ENCODE results near the gene MTRF1L. TPM values are rescaled to one million over a fixed set of nuclear protein-coding genes. Genes with fewer than 3 reads are reported as not detected.

The MTRF1L gene
- total and polyA plus RNA-seq, 2 of the 13 experiments (the other 11 are each of a cell fraction or from before 2014, with no cell fraction given), result 17.6 to 28.7 TPM

DNA sequence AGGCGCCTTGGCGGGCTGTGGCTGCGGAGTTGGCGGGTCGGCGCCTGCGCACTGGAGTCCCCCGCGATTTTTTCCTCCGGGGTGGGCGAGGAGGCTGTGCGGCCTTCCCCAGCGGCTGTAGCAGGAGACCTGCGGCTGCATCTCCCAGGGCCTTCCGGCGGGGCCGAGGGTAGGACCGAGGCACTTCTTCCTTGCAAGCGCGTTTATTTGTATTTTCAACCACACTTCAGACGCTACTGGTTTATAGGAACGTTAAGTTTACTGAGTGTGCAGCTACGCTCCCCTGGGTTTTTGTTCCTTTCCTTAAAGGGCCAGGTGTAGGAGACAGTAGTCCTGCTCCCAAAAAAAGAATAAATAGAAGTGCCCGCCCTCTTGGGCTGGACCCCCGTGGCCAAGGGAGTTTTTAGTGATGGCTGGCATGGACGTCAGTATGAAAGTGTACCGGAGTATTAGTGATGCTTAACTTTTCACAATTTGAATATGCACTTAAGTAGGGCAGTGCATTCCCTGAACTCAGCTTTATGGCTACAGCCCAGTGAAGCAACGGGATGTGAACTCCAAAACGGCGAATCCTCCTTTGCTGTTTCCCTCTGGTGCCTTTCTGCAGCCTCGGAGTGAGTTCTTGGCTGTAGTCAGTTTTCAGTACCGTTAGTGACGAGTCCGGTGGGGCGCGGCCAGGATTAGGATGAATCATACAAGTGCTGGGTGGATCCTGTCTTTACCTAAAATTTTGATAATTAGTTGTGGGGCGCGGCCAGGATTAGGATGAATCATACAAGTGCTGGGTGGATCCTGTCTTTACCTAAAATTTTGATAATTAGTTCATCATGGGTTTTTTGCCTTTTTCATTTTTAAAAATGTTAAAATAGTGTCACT lies 18.6 kb downstream of the MTRF1L start (continued):
- peak; percentile 15; the same call in 1 of the 2 replicates for TF ChIP-seq WIZ (CRISPR knock-in tag; IDR thresholded peaks at IDR 0.05)
- TF ChIP-seq ZBTB21 (CRISPR knock-in tag; IDR thresholded peaks at IDR 0.05), result no peak
- TF ChIP-seq TAF1 (CRISPR knock-in tag; IDR thresholded peaks at IDR 0.05), result peak; percentile 75
- TF ChIP-seq ZBTB14 (CRISPR knock-in tag; IDR thresholded peaks at IDR 0.05), result 0 out of 2 replicates have a peak, but pooled peaks have one; percentile 38
- peak; percentile 67; the same call in 1 of the 2 replicates for TF ChIP-seq KLF15 (CRISPR knock-in tag; IDR thresholded peaks at IDR 0.05; ENCODE audit: borderline replicate concordance)
- TF ChIP-seq SSRP1 (CRISPR knock-in tag; IDR thresholded peaks at IDR 0.05), result no peak
- no peak for TF ChIP-seq GTF2F1 (IDR thresholded peaks at IDR 0.05; ENCODE audit: low read length)

GRCh38 chr6:152982904-152983636 lies 19.4 kb downstream of the MTRF1L start, which contains the start of gene FBXO5:
Gene FBXO5 (minus strand): TSS chr6:152983041. CDS start chr6:152982959, 82 bp downstream.
- Histone ChIP-seq H3K4me2 (ENCODE audit: low read depth, low read length) (peak within 1 kb of the TSS; percentile 83), H3K4me3 (replicated peaks in 1 of 3; ENCODE audit: insufficient read depth in 1 of 3, low read depth in 2 of 3, low read length in 3 of 3) (peak within 1 kb of the TSS; percentile 74 to 100 (median 97)), H3K4me1 (ENCODE audit: insufficient read depth, low read length) (peaks cover 54% of the 10 kb centered on the region), H3K9me3 (ENCODE audit: low read length) (no peaks in the 10 kb centered on the region), H4K20me1 (ENCODE audit: insufficient read depth, low read length) (peaks cover 31% of the 10 kb centered on the region), H3K27me3 (ENCODE audit: control insufficient read depth in 1 of 2, insufficient read depth in 2 of 2, low read length in 2 of 2) (no peaks in the 10 kb centered on the region; a peak in 1 of 5 replicates), H3K79me2 (ENCODE audit: insufficient read depth, low read length) (peaks cover 82% of the 10 kb centered on the region), H3K36me3 (replicated peaks in 1 of 2; ENCODE audit: control insufficient read depth in 1 of 2, insufficient read depth in 2 of 2, low read length in 2 of 2) (peaks cover under 1 to 4% of the 10 kb centered on the region in 2 experiments; a peak in 3 of 5 replicates), H3K27ac (ENCODE audit: extremely low read length, insufficient read depth, low read length) (peak within 1 kb of the TSS; percentile 92), H2AFZ (ENCODE audit: low read length) (peak within 1 kb of the TSS; percentile 81), H3K9ac (ENCODE audit: insufficient read depth, low read depth, low read length) (peak within 1 kb of the TSS; percentile 85)
- in situ Hi-C loops (cut with HindIII; ENCODE audit: extremely low pct_ligation_motif_present, low pct_unique_long_range_greater_than_20kb), result loop anchor here (25.0 kb wide), 1 partner anchor 696 kb away; no protein-coding TSS in a partner anchor
- ATAC-seq, result peak; percentile 93
- CTCF ChIA-PET (ENCODE audit: low intra/inter-chr PET ratio, low total read pairs), result no interaction called here
- POLR2A ChIA-PET, result interaction anchor here (0.7 to 2.1 kb wide), 9 partner anchors 9 to 686 kb away, joined by 3 to 28 read pairs (median 4); partner anchors contain the start of gene MTRF1L
- peak; percentile 96 for DNase-seq (ENCODE audit: low spot score)
- no peak for FAIRE-seq
- intact Hi-C loops (cut with micrococcal nuclease; ENCODE audit: unreplicated experiment), result loop anchor here (10.0 kb wide), 1 partner anchor 1588 kb away; the partner anchor contains the start of gene ZBTB2
- no TSS peak for BruUV-seq (replicated peaks)
- WGBS (ENCODE audit: low lambda C conversion rate), result under 1% methylated on average over 46 of the region's 66 CpGs
- TF ChIP-seq BRD4 (CRISPR knock-in tag; IDR thresholded peaks at IDR 0.05) (peak; percentile 50), MAFG (CRISPR knock-in tag; IDR thresholded peaks at IDR 0.05) (no peak), NCOA1 (CRISPR knock-in tag; IDR thresholded peaks at IDR 0.05) (no peak; the same call in 1 of the 2 replicates), ZNF335 (CRISPR knock-in tag; IDR thresholded peaks at IDR 0.05) (peak; percentile 59; the same call in 1 of the 2 replicates), ZNF282 (IDR thresholded peaks at IDR 0.05; ENCODE audit: partially characterized antibody) (no peak), ZNF761 (CRISPR knock-in tag; conservative IDR thresholded peaks at IDR 0.05) (peak; percentile 96), HHEX (CRISPR knock-in tag; IDR thresholded peaks at IDR 0.05) (no peak), ZNF274 (CRISPR knock-in tag; IDR thresholded peaks at IDR 0.05) (no peak; the same call in 1 of the 2 replicates), CHD4 (IDR thresholded peaks at IDR 0.05; ENCODE audit: borderline replicate concordance, low read length) (no peak), ZNF782 (CRISPR knock-in tag; IDR thresholded peaks at IDR 0.05; ENCODE audit: borderline replicate concordance) (no peak; the same call in 1 of the 2 replicates), RBFOX2 (IDR thresholded peaks at IDR 0.05; ENCODE audit: low read depth, low read length) (peak; percentile 94), PCBP1 (IDR thresholded peaks at IDR 0.05; ENCODE audit: borderline replicate concordance, low read depth, low read length) (0 out of 2 replicates have a peak, but pooled peaks have one; percentile 42), ZBTB20 (CRISPR knock-in tag; IDR thresholded peaks at IDR 0.05; ENCODE audit: borderline replicate concordance, low read depth) (peak; percentile 29; the same call in 1 of the 2 replicates)
- TF ChIP-seq, protein P1, sequence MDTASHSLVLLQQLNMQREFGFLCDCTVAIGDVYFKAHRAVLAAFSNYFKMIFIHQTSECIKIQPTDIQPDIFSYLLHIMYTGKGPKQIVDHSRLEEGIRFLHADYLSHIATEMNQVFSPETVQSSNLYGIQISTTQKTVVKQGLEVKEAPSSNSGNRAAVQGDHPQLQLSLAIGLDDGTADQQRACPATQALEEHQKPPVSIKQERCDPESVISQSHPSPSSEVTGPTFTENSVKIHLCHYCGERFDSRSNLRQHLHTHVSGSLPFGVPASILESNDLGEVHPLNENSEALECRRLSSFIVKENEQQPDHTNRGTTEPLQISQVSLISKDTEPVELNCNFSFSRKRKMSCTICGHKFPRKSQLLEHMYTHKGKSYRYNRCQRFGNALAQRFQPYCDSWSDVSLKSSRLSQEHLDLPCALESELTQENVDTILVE (CRISPR knock-in tag; IDR thresholded peaks at IDR 0.05), result peak; percentile 15; the same call in 1 of the 2 replicates

Measured in HepG2 (cell line).